ENCODE results near the gene KLHDC7B. TPM values are rescaled to one million over a fixed set of nuclear protein-coding genes. Genes with fewer than 3 reads are reported as not detected.

KLHDC7B gene
- total and polyA plus RNA-seq, 4 experiments from 2014 or later, result 4.3 to 7.5 (median 7.3) TPM

GRCh38 chr22:50503475-50504145 is 42.1 kb upstream of the KLHDC7B start:
- Histone ChIP-seq H3K9me3 (ENCODE audit: control insufficient read depth in 1 of 2, low read length in 2 of 2) (no peaks in the 10 kb centered on the region), H3K4me3 (ENCODE audit: low read length in 2 of 2) (no peak overlapping the region), H3K4me1 (ENCODE audit: insufficient read depth, low read length) (peaks cover 18% of the 10 kb centered on the region), H3K27ac (ENCODE audit: low read depth, low read length) (no peak overlapping the region), H3K27me3 (ENCODE audit: insufficient read depth, low read length) (no peaks in the 10 kb centered on the region), H3K36me3 (ENCODE audit: insufficient read depth, low read length) (peaks cover 22% of the 10 kb centered on the region)
- Mint-ChIP-seq H3K4me3 (no peak overlapping the region), H3K36me3 (peaks cover 0 to 15% of the 10 kb centered on the region in 2 donors), H3K27ac (no peak overlapping the region), H3K27me3 (no peaks in the 10 kb centered on the region), H3K4me1 (peaks cover 3 to 14% (median 8%) of the 10 kb centered on the region in 4 donors), H3K9me3 (no peaks in the 10 kb centered on the region)
- ChIA-PET CTCF (ENCODE audit: partially characterized antibody) (interaction anchor here (0.5 to 1.3 kb wide), 3 partner anchors 22 to 156 kb away, joined by 3 to 5 read pairs (median 4); partner anchors contain the start of gene SCO2), POLR2A (ENCODE audit: partially characterized antibody) (interaction anchor here (0.9 to 2.1 kb wide), 3 partner anchors 22 to 118 kb away, joined by 3 to 7 read pairs (median 5); partner anchors contain the start of gene SCO2)
- intact Hi-C loops (cut with micrococcal nuclease), result no loop called here
- no peak for DNase-seq

DNA sequence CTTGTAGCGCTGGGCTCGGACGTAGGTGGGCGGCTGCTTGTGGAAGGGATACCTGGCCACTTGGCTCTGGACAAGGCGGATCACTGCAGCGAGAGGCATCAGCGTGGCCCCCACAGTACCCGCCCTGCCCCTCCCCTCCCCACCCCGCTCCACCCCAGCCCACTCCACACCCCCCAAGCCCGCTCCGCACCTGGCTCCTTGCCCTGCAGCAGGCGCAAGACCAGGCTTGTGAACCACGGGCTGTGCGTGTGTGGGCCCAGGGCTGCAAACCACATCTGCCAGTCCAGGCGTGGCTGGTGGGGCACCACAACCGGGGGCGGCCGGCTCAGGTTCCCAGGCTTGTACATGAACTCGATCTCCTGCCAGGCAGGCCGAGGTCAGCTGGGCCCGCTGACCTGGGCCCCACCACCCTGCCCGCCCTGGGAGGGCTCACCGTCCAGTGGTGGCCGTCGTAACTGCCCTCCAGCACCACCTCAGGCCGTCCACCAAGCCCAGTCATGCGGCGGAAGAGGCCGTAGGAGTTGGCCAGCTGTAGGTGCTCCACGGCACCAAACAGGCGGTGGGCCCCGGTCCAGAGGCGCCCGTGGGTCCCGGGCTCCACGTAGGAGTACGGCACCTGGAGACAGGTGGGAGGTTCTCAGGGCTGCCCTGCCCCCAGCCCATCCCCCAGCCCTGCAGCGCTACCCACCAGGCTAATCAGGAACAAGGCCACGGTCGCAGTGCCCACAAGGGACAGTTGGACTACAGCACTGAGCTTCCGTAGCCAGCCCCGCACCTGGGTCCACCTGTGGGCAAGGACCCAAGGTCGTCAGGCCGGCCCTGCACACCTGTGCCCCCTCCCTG is 41.1 kb upstream of the KLHDC7B start:
- DNase-seq, result no peak
- H3K27ac Mint-ChIP-seq, result no peak overlapping the region
- Histone ChIP-seq H3K4me1 (ENCODE audit: insufficient read depth, low read length) (peaks cover 27% of the 10 kb centered on the region), H3K27me3 (ENCODE audit: insufficient read depth, low read length) (no peaks in the 10 kb centered on the region), H3K27ac (ENCODE audit: low read depth, low read length) (no peak overlapping the region), H3K9me3 (ENCODE audit: control insufficient read depth in 1 of 2, low read length in 2 of 2) (no peaks in the 10 kb centered on the region), H3K36me3 (ENCODE audit: insufficient read depth, low read length) (peaks cover 22% of the 10 kb centered on the region), H3K4me3 (ENCODE audit: low read length in 2 of 2) (no peak overlapping the region)
- intact Hi-C loops (cut with micrococcal nuclease), result loop anchor here (5.0 kb wide), 1 partner anchor 43 kb away; the partner anchor contains the start of gene KLHDC7B
- no peaks in the 10 kb centered on the region for H3K27me3 Mint-ChIP-seq
- H3K4me3 Mint-ChIP-seq, result no peak overlapping the region
- H3K4me1 Mint-ChIP-seq, result peaks cover 9 to 24% (median 17%) of the 10 kb centered on the region in 4 donors
- peaks cover 0 to 22% of the 10 kb centered on the region in 2 donors for H3K36me3 Mint-ChIP-seq
- H3K9me3 Mint-ChIP-seq, result no peaks in the 10 kb centered on the region
- ChIA-PET POLR2A (ENCODE audit: partially characterized antibody) (interaction anchor here (1.2 to 5.0 kb wide), 3 partner anchors 21 to 117 kb away, joined by 5 to 76 read pairs (median 71); partner anchors contain the start of genes SBF1 and SCO2), CTCF (ENCODE audit: partially characterized antibody) (interaction anchor here (0.9 to 1.3 kb wide), 2 partner anchors 21 to 123 kb away, joined by 4 to 5 read pairs; partner anchors contain the start of gene SCO2)

- Mint-ChIP-seq H3K27ac (peak overlapping the region in 1 of 7 donors; percentile 30), H3K27me3 (no peaks in the 10 kb centered on the region), H3K4me3 (peak overlapping the region in 2 of 8 donors; percentile 58 to 68), H3K9me3 (no peaks in the 10 kb centered on the region), H3K4me1 (peaks cover 10 to 26% (median 18%) of the 10 kb centered on the region in 4 donors), H3K36me3 (peaks cover 0 to 22% of the 10 kb centered on the region in 2 donors)
- peaks cover 28% of the 10 kb centered on the region for H3K4me1 ChIP-seq (ENCODE audit: insufficient read depth, low read length)
- POLR2A ChIA-PET (ENCODE audit: partially characterized antibody), result interaction anchor here (1.2 to 7.6 kb wide), 5 partner anchors 20 to 116 kb away, joined by 5 to 242 read pairs (median 71); partner anchors contain the start of genes SBF1, SCO2 and TYMP
- no peaks in the 10 kb centered on the region for H3K27me3 ChIP-seq (ENCODE audit: insufficient read depth, low read length)
- H3K9me3 ChIP-seq (ENCODE audit: control insufficient read depth in 1 of 2, low read length in 2 of 2), result no peaks in the 10 kb centered on the region
- peaks cover 22% of the 10 kb centered on the region for H3K36me3 ChIP-seq (ENCODE audit: insufficient read depth, low read length)
- no peak overlapping the region for H3K4me3 ChIP-seq (ENCODE audit: low read length in 2 of 2)
- intact Hi-C loops (cut with micrococcal nuclease), result loop anchor here (5.0 kb wide), 1 partner anchor 42 kb away; the partner anchor contains the start of gene KLHDC7B
- H3K27ac ChIP-seq (ENCODE audit: low read depth, low read length), result no peak overlapping the region
- no peak for DNase-seq
- CTCF ChIA-PET (ENCODE audit: partially characterized antibody), result no interaction called here
These were observed 40.4 kb upstream of the KLHDC7B start for GRCh38 chr22:50505276-50505775.

DNA sequence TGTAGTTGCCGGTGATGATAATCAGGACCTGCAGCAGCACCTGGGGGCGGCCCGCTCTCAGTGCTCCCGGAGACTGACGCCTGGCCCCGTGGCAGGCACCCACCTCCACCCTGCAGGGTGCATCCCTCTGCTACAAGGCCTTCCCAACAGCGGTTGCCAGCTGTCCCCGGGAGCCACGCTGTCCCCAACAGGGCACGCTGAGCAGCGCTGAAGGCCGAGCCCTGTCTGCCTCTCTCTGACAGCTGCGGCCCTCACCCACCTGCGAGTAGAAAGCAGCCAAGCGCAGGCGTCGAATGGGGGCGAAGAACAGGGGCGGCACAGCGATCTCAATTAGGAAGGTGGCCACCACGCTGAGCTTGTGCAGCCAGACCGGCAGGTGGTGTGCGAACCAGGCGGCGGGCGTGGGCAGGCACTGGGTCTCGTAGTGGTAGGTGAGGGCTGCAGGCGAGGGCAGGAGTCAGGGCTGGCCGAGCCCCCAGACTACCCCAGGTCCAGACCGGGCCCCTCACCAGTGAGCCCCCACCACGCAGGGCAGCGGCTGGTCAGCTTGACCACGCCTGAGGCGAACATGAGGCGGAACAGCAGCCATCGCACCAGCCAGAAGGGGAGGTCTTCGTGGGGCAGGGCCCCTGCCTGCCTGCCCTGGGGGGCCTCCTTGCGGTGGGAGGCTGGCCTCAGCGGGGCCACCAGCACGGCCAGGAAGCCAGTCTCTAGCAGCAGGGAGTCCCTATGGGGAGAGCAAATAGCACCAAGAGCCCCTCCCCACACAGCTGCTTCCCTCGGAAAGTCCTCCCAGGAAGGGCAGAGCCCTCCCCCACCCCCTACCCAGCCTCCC is 39.7 kb upstream of the KLHDC7B start:
- no peaks in the 10 kb centered on the region for H3K9me3 Mint-ChIP-seq
- H3K4me3 Mint-ChIP-seq, result peak overlapping the region; percentile 24 to 97 (median 38)
- intact Hi-C loops (cut with micrococcal nuclease), result loop anchor here (2.0 to 5.0 kb wide), 2 partner anchors 41 to 163 kb away; partner anchors contain the start of genes KLHDC7B and PPP6R2
- DNase-seq, result no peak
- peak overlapping the region; percentile 98 for H3K27ac ChIP-seq (ENCODE audit: low read depth, low read length)
- H3K36me3 ChIP-seq (ENCODE audit: insufficient read depth, low read length), result peaks cover 22% of the 10 kb centered on the region
- H3K4me1 ChIP-seq (ENCODE audit: insufficient read depth, low read length), result peaks cover 28% of the 10 kb centered on the region
- no peaks in the 10 kb centered on the region for H3K27me3 ChIP-seq (ENCODE audit: insufficient read depth, low read length)
- CTCF ChIA-PET (ENCODE audit: partially characterized antibody), result interaction anchor here (3.7 to 6.8 kb wide), 2 partner anchors 8 to 20 kb away, joined by 12 to 76 read pairs; partner anchors contain the start of gene SCO2
- H3K9me3 ChIP-seq (ENCODE audit: control insufficient read depth in 1 of 2, low read length in 2 of 2), result no peaks in the 10 kb centered on the region
- H3K36me3 Mint-ChIP-seq, result peaks cover 0 to 20% of the 10 kb centered on the region in 2 donors
- peak overlapping the region; percentile 84 to 98 for H3K4me3 ChIP-seq (ENCODE audit: low read length in 2 of 2)
- POLR2A ChIA-PET (ENCODE audit: partially characterized antibody), result interaction anchor here (1.2 to 7.6 kb wide), 5 partner anchors 21 to 261 kb away, joined by 5 to 242 read pairs (median 71); partner anchors contain the start of genes SBF1, SCO2, TUBGCP6 and TYMP
- H3K4me1 Mint-ChIP-seq, result peaks cover 10 to 26% (median 18%) of the 10 kb centered on the region in 4 donors
- H3K27me3 Mint-ChIP-seq, result no peaks in the 10 kb centered on the region
- H3K27ac Mint-ChIP-seq, result peak overlapping the region in 1 of 7 donors; percentile 30

GRCh38 chr22:50506611-50507420 is 38.9 kb upstream of the KLHDC7B start:
- H3K27ac Mint-ChIP-seq, result peak overlapping the region; percentile 85 to 98 (median 94)
- H3K36me3 Mint-ChIP-seq, result peaks cover 0 to 20% of the 10 kb centered on the region in 2 donors
- no peaks in the 10 kb centered on the region for H3K9me3 ChIP-seq (ENCODE audit: control insufficient read depth in 1 of 2, low read length in 2 of 2)
- H3K27me3 ChIP-seq (ENCODE audit: insufficient read depth, low read length), result no peaks in the 10 kb centered on the region
- peak overlapping the region; percentile 98 for H3K27ac ChIP-seq (ENCODE audit: low read depth, low read length)
- no peaks in the 10 kb centered on the region for H3K27me3 Mint-ChIP-seq
- CTCF ChIA-PET (ENCODE audit: partially characterized antibody), result interaction anchor here (1.0 to 6.8 kb wide), 4 partner anchors 9 to 234 kb away, joined by 3 to 76 read pairs (median 8); partner anchors contain the start of gene SCO2
- intact Hi-C loops (cut with micrococcal nuclease), result loop anchor here (1.0 to 5.0 kb wide), 3 partner anchors 32 to 164 kb away; partner anchors contain the start of genes KLHDC7B, PPP6R2 and SBF1
- POLR2A ChIA-PET (ENCODE audit: partially characterized antibody), result interaction anchor here (1.0 to 7.6 kb wide), 13 partner anchors 8 to 262 kb away, joined by 3 to 242 read pairs (median 13); partner anchors contain the start of genes ARSA, CHKB, SBF1 and SCO2
- H3K4me1 Mint-ChIP-seq, result peaks cover 10 to 26% (median 18%) of the 10 kb centered on the region in 4 donors
- peak overlapping the region; percentile 91 to 97 (median 94) for H3K4me3 Mint-ChIP-seq
- H3K4me1 ChIP-seq (ENCODE audit: insufficient read depth, low read length), result peaks cover 28% of the 10 kb centered on the region
- H3K36me3 ChIP-seq (ENCODE audit: insufficient read depth, low read length), result peaks cover 22% of the 10 kb centered on the region
- H3K9me3 Mint-ChIP-seq, result no peaks in the 10 kb centered on the region
- peak overlapping the region; percentile 84 to 98 for H3K4me3 ChIP-seq (ENCODE audit: low read length in 2 of 2)
- DNase-seq, result peak in 1 of 5 donors; percentile 58

Measured in CD4-positive, alpha-beta memory T cell (primary cell).